Measurements from ENCODE around the gene SND1. TPM values are rescaled to one million over a fixed set of nuclear protein-coding genes. Genes with fewer than 3 reads are reported as not detected.

Gene SND1
- total RNA-seq, 1 experiment from 2014 or later, result 274 TPM

DNA sequence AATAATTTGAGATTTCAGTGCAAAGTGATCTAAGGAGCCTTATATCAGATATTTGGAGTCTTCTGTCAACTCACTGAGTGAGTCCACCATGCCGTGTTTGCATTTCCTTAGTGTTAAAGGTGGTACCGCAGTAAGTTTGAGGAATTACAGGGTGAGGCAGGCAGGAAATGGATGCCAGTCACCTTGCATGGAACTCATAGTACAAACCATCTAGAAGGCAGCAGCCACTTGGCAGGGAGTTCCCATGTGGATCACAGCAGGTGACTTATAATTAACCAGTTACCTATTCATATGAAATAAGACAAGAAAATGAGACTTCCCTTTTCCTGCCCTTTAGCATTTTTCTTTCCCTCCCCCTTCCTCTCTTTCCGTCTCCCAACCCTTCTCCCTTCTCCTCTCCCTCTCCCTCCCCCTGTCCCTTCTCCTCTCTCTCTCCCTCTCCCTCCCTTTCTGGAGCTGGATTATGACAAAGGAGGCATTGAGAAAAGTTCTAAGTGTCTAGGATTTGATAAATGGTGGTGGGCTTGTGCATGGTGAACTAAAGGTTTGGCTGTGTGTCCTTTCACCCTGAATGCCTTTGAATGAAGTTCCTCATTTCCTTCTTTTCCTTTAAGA, 285.2 kb downstream of the SND1 start:
- Mint-ChIP-seq H3K9me3 (ENCODE audit: unreplicated experiment) (no peaks in the 10 kb centered on the region), H3K27ac (ENCODE audit: unreplicated experiment) (no peak overlapping the region), H3K36me3 (ENCODE audit: insufficient read depth, unreplicated experiment) (peaks cover 75% of the 10 kb centered on the region), H3K4me1 (ENCODE audit: low read depth, unreplicated experiment) (no peaks in the 10 kb centered on the region), H3K4me3 (ENCODE audit: unreplicated experiment) (no peak overlapping the region), H3K27me3 (ENCODE audit: insufficient read depth, unreplicated experiment) (no peaks in the 10 kb centered on the region)
- H3K27me3 ChIP-seq (replicated peaks; ENCODE audit: control insufficient read depth, insufficient read depth, low read length), result no peaks in the 10 kb centered on the region
- H3K36me3 ChIP-seq (ENCODE audit: control insufficient read depth, insufficient read depth, low read length), result no peaks in the 10 kb centered on the region; the same call in 1 of the 2 replicates
- CTCF ChIA-PET, result no interaction called here
- H3K4me3 ChIP-seq (ENCODE audit: low read depth, low read length), result no peak overlapping the region
- DNase-seq, result no peak
- H3K4me1 ChIP-seq, result no peaks in the 10 kb centered on the region
- H3K9me3 ChIP-seq, result no peaks in the 10 kb centered on the region
- POLR2A ChIA-PET, result no interaction called here
- no TSS peak for BruUV-seq (replicated peaks)
- TF ChIP-seq, protein P1, sequence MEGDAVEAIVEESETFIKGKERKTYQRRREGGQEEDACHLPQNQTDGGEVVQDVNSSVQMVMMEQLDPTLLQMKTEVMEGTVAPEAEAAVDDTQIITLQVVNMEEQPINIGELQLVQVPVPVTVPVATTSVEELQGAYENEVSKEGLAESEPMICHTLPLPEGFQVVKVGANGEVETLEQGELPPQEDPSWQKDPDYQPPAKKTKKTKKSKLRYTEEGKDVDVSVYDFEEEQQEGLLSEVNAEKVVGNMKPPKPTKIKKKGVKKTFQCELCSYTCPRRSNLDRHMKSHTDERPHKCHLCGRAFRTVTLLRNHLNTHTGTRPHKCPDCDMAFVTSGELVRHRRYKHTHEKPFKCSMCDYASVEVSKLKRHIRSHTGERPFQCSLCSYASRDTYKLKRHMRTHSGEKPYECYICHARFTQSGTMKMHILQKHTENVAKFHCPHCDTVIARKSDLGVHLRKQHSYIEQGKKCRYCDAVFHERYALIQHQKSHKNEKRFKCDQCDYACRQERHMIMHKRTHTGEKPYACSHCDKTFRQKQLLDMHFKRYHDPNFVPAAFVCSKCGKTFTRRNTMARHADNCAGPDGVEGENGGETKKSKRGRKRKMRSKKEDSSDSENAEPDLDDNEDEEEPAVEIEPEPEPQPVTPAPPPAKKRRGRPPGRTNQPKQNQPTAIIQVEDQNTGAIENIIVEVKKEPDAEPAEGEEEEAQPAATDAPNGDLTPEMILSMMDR (IDR thresholded peaks at IDR 0.05; ENCODE audit: insufficient read depth in 1 of 2, low read depth in 1 of 2, low read length in 1 of 2, severe bottlenecking in 1 of 2, unreplicated experiment in 1 of 2), result no peak
- intact Hi-C loops (cut with micrococcal nuclease; ENCODE audit: unreplicated experiment), result no loop called here

DNA sequence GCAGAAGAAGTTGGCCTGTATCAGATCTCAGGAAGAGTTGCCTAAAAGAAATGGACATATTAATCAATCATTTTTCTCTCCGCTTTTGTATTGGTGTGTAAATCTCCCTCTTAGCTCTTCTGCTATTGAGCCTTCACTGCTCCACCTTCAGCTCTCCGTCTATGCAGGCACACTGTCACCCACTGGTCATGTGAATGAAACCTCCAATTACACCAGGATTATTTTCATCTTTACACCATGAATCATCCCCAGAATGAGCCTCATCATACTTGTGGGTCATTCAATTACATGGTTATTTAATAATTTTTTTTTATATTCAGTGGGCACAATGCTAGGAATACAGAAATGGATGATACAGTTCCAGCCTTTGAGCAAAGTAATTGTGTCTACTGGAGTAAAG, 286.6 kb downstream of the SND1 start:
- intact Hi-C loops (cut with micrococcal nuclease; ENCODE audit: unreplicated experiment), result no loop called here
- Mint-ChIP-seq H3K4me3 (ENCODE audit: unreplicated experiment) (no peak overlapping the region), H3K9me3 (ENCODE audit: unreplicated experiment) (no peaks in the 10 kb centered on the region), H3K36me3 (ENCODE audit: insufficient read depth, unreplicated experiment) (peaks cover 72% of the 10 kb centered on the region), H3K27me3 (ENCODE audit: insufficient read depth, unreplicated experiment) (no peaks in the 10 kb centered on the region), H3K27ac (ENCODE audit: unreplicated experiment) (no peak overlapping the region), H3K4me1 (ENCODE audit: low read depth, unreplicated experiment) (no peaks in the 10 kb centered on the region)
- BruUV-seq (replicated peaks), result no TSS peak
- no peak for DNase-seq
- no peaks in the 10 kb centered on the region for H3K9me3 ChIP-seq
- no peaks in the 10 kb centered on the region for H3K4me1 ChIP-seq
- H3K4me3 ChIP-seq (ENCODE audit: low read depth, low read length), result no peak overlapping the region
- TF ChIP-seq, protein P1 (IDR thresholded peaks at IDR 0.05; ENCODE audit: insufficient read depth in 1 of 2, low read depth in 1 of 2, low read length in 1 of 2, severe bottlenecking in 1 of 2, unreplicated experiment in 1 of 2), result no peak
- H3K36me3 ChIP-seq (ENCODE audit: control insufficient read depth, insufficient read depth, low read length), result no peaks in the 10 kb centered on the region
- ChIA-PET CTCF (no interaction called here), POLR2A (no interaction called here)
- no peaks in the 10 kb centered on the region for H3K27me3 ChIP-seq (replicated peaks; ENCODE audit: control insufficient read depth, insufficient read depth, low read length)

DNA sequence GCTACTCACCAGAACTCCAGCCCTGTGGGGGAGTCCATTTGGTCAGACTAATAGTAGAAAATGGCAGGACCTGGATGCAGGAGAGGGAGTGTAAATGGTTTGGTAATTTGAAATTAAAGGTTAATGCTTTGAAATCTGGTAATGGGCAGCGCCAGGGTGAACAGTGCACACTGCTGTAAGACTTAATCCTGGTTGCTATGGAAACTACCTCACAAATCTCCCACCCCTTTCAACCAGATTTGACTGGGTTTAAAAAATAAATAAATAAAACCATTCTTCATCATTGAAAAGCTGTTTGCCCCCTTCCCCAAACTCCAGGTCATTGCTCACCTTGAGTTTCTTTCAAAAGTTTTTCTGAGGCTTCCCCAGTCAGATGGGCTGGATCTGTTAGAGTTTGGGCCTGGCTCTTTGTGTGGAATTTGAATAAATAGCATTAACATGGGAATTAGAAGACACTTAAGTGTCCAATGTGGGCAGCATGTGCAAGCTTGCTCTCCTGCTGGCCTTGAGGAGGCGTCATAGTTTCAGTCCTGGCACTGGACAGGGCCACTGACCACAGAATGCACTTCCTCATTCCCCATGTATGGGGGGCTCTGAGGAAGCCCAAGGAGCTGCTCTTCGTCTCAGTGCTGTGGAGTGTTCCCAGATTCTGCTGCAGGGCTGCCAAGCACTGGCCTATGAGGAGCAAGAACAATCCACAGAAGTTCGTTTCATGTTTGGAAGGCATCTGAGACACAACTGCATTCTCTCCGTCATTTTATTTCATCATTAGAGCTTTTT, 288.6 kb downstream of the SND1 start:
- ChIA-PET POLR2A (no interaction called here), CTCF (interaction anchor here (0.6 kb wide), 1 partner anchor 34 kb away, joined by 3 read pairs; no protein-coding TSS in a partner anchor)
- no peaks in the 10 kb centered on the region for H3K36me3 ChIP-seq (ENCODE audit: control insufficient read depth, insufficient read depth, low read length)
- intact Hi-C loops (cut with micrococcal nuclease; ENCODE audit: unreplicated experiment), result loop anchor here (10.0 kb wide), 1 partner anchor 236 kb away; no protein-coding TSS in a partner anchor
- H3K4me3 Mint-ChIP-seq (ENCODE audit: unreplicated experiment), result no peak overlapping the region
- H3K27me3 ChIP-seq (replicated peaks; ENCODE audit: control insufficient read depth, insufficient read depth, low read length), result no peaks in the 10 kb centered on the region
- no peaks in the 10 kb centered on the region for H3K4me1 ChIP-seq
- H3K9me3 ChIP-seq, result no peaks in the 10 kb centered on the region
- DNase-seq, result no peak
- BruUV-seq (replicated peaks), result no TSS peak
- H3K27ac Mint-ChIP-seq (ENCODE audit: unreplicated experiment), result no peak overlapping the region
- peaks cover 66% of the 10 kb centered on the region for H3K36me3 Mint-ChIP-seq (ENCODE audit: insufficient read depth, unreplicated experiment)
- no peaks in the 10 kb centered on the region for H3K9me3 Mint-ChIP-seq (ENCODE audit: unreplicated experiment)
- TF ChIP-seq, protein P1 (IDR thresholded peaks at IDR 0.05; ENCODE audit: insufficient read depth in 1 of 2, low read depth in 1 of 2, low read length in 1 of 2, severe bottlenecking in 1 of 2, unreplicated experiment in 1 of 2), result no peak
- no peaks in the 10 kb centered on the region for H3K4me1 Mint-ChIP-seq (ENCODE audit: low read depth, unreplicated experiment)
- no peak overlapping the region for H3K4me3 ChIP-seq (ENCODE audit: low read depth, low read length)
- no peaks in the 10 kb centered on the region for H3K27me3 Mint-ChIP-seq (ENCODE audit: insufficient read depth, unreplicated experiment)
